OCI-LY7 (cell line): ENCODE results near the gene RUSF1.

Source experiments
- CTCF ChIP-seq: fragments of 200-600 bp; sonication (generic); conservative IDR thresholded peaks from 2 replicates; pipeline ENCODE4 v1.5.1; 2014; ENCODE audit warnings: mild to moderate bottlenecking, antibody characterized with exemption, low read length, moderate library complexity, mixed read lengths
- EZH2phosphoT487 ChIP-seq: fragments of 200-600 bp; sonication (generic); IDR thresholded peaks from 2 replicates; pipeline ENCODE4 v1.6.1; 2018; ENCODE audit warnings: low read depth, borderline replicate concordance, mild to moderate bottlenecking, mixed run types, antibody characterized with exemption, low read length, moderate library complexity, mixed read lengths

GRCh38 chr16:31453255-31454204 is 54.7 kb downstream of the RUSF1 start:
- TF ChIP-seq EZH2phosphoT487 (no peak), CTCF (no peak)
